Gastroesophageal sphincter (tissue), 4 donors: ENCODE measurements around the gene ATRIP. TPM values are rescaled to one million over a fixed set of nuclear protein-coding genes. Genes with fewer than 3 reads are reported as not detected.

Experiments
- ATAC-seq: fragments of 150-250 bp; one replicate; pipeline ENCODE4 v1.9.1; 2016; ENCODE audit warnings: mild to moderate bottlenecking, moderate library complexity
- H3K27ac ChIP-seq, 4 donors: fragments of 200-600 bp; sonication (generic) in 3 of 4; 1 replicate in 3 of 4; 2 replicates in 1 of 4; pipeline ENCODE4 v1.5.1; 2016 to 2019
- H3K27me3 ChIP-seq: fragments of 200-600 bp; sonication (generic); one replicate; pipeline ENCODE4 v1.5.1; 2019
- H3K36me3 ChIP-seq, 2 donors: fragments of 200-600 bp; sonication (generic); one replicate each; pipeline ENCODE4 v1.5.1; 2019; ENCODE audit warnings: control low read depth in 1 of 2
- H3K4me1 ChIP-seq, 3 donors: fragments of 200-600 bp; sonication (generic); 1 replicate in 2 of 3; 2 replicates in 1 of 3; pipeline ENCODE4 v1.5.1; 2016 to 2019; ENCODE audit warnings: control low read depth in 2 of 3
- H3K4me3 ChIP-seq, 2 donors: fragments of 200-600 bp; sonication (generic); one replicate each; pipeline ENCODE4 v1.5.1; 2019; ENCODE audit warnings: mild to moderate bottlenecking in 1 of 2, moderate library complexity in 1 of 2
- H3K9me3 ChIP-seq, 3 donors: fragments of 200-600 bp; sonication (generic); one replicate each; pipeline ENCODE4 v1.5.1; 2017 to 2019; ENCODE audit warnings: control low read depth in 2 of 3
- EP300 ChIP-seq: sonication (generic); formaldehyde crosslinking; IDR thresholded peaks from one replicate; pipeline ENCODE4 v1.6.1; 2017; ENCODE audit warnings: antibody characterized with exemption, mild to moderate bottlenecking
- POLR2A ChIP-seq, 2 donors: fragments of 450-650 bp; IDR thresholded peaks; one replicate each; pipeline ENCODE4 v1.6.1; 2017; ENCODE audit warnings: antibody characterized with exemption in 2 of 2, mild to moderate bottlenecking in 2 of 2, moderate library complexity in 1 of 2
- POLR2AphosphoS5 ChIP-seq: sonication (generic); formaldehyde crosslinking; IDR thresholded peaks from one replicate; pipeline ENCODE4 v1.6.1; 2017; ENCODE audit warnings: antibody characterized with exemption
- WGBS, 2 donors: methylation state at CpG; one replicate each; pipeline ENCODE4 v1.1.5; 2018; ENCODE audit warnings: low coverage in 1 of 2; 5-methylcytosine and 5-hydroxymethylcytosine counted together
- total RNA-seq, 4 donors: library from RNA; depleted of rRNA; stranded (reverse); fragments of >200 nt; gene quantifications; one replicate each; pipeline ENCODE4 v1.1.0, GENCODE V29; 2016
- TF ChIP-seq, protein P1 (sequence below), 4 experiments: fragments of 200-600 bp in 2 of 4; fragments of 450-650 bp in 2 of 4; sonication (generic) in 1 of 4; IDR thresholded peaks; one replicate each; pipeline ENCODE4 v1.5.1; 2017 to 2019; ENCODE audit warnings: antibody characterized with exemption in 4 of 4, mild to moderate bottlenecking in 2 of 4, moderate library complexity in 2 of 4

Gene ATRIP
- total RNA-seq, result 1 to 10 TPM; 3.0 to 6.8 (median 5.2) TPM

DNA sequence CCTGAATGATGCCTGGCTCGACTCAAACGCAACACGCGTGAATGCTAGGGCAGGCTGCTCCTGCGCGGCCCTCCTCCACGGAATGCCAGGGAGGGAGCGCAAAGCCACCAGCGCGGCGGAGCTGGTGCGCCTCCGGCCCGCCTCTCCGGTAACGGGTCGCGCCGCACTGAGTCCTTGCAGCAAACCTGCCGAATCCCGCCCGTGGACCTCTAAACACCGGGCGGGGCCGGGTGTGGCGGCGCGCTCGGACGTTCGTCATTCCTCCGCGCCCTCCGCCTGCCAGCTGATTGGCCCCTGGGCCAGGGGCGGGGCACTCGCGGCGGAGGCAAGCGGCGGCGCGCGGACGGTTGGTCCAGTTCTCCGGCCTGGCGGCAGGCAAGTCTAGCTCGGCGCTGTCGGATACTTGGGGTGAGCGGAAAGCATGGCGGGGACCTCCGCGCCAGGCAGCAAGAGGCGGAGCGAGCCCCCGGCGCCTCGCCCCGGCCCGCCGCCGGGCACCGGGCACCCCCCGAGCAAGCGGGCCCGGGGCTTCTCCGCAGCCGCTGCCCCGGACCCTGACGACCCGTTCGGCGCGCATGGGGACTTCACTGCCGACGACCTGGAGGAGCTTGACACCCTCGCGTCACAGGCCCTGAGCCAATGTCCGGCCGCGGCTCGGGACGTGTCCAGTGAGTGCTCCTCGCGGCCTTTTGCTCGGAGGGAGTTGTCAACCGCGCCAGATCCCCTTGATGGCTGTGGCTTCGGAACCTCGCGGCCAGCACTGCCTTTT lies at the start of gene ATRIP:
TSS of gene ATRIP (plus strand) at position 313 of the 769 bp plus-strand sequence. CDS start at position 422, 109 bp downstream.
- 0% methylated on average over 1 of the region's 91 CpGs; no CpG with 5 or more reads in 1 of the 2 donors for WGBS, 2 donors
- peaks cover 0 to 45% of the 10 kb centered on the region in 2 donors for H3K36me3 ChIP-seq
- peaks cover 0 to 48% (median 19%) of the 10 kb centered on the region in 3 donors for H3K4me1 ChIP-seq
- TF ChIP-seq, protein P1, sequence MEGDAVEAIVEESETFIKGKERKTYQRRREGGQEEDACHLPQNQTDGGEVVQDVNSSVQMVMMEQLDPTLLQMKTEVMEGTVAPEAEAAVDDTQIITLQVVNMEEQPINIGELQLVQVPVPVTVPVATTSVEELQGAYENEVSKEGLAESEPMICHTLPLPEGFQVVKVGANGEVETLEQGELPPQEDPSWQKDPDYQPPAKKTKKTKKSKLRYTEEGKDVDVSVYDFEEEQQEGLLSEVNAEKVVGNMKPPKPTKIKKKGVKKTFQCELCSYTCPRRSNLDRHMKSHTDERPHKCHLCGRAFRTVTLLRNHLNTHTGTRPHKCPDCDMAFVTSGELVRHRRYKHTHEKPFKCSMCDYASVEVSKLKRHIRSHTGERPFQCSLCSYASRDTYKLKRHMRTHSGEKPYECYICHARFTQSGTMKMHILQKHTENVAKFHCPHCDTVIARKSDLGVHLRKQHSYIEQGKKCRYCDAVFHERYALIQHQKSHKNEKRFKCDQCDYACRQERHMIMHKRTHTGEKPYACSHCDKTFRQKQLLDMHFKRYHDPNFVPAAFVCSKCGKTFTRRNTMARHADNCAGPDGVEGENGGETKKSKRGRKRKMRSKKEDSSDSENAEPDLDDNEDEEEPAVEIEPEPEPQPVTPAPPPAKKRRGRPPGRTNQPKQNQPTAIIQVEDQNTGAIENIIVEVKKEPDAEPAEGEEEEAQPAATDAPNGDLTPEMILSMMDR (IDR thresholded peaks at IDR 0.05), result peak in 1 of 4 experiments; percentile 47
- TF ChIP-seq POLR2AphosphoS5 (peak; percentile 97), POLR2A (IDR thresholded peaks at IDR 0.05) (peak; percentile 97), EP300 (no peak)
- peak within 1 kb of the TSS; percentile 69 to 94 for H3K4me3 ChIP-seq
- H3K27ac ChIP-seq, result peak within 1 kb of the TSS; percentile 75 to 99 (median 96)
- H3K9me3 ChIP-seq, result no peaks in the 10 kb centered on the region
- no peaks in the 10 kb centered on the region for H3K27me3 ChIP-seq
- peak; percentile 99 for ATAC-seq

DNA sequence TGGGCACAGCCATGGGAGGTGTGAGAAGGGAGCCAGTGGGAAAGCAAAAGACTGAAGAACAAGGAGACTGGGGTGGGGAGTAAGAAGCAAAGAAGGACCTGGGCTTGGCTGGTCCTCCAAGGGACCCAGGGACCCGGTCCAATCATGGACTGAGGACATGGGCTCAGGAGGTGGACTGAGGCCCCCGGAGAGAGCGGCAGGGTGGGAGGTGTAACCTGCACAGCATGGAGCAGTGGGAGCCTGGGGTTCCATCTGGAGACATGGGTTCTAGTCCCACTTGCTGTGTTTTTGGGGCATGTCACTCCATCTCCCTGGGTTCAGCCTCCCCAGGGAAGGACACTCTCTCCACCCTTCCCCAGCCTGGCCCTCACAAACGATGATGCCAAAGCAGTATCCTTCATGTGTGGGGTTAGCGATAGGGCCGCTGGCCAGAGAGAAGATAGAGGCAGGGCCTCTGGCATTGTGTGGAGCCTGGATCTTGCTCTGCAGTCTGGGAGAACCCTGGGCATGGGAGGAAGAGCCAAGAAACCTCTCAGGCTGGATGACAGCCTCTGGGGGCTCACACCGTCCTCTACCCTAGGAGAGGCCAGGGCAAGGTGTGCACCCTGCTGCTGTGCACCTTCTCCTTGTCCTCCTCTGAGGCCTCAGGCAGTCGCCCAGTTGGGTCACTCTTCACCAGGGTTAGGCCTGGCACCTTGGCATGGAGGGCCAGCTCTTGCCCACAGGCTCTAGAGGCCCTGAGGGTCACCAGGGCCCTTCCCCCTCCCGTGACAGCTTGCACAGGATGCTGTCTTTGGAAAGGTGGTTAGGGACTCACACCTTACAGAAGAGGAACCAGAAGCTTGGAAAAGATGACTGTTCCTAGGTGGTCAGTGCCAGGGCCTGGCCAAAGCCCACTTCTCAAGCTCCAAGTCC lies 48.5 kb upstream of the ATRIP start:
- 63 to 85% methylated on average over 3 to 5 of the region's 9 CpGs for WGBS, 2 donors
- Histone ChIP-seq H3K4me3 (no peak overlapping the region), H3K9me3 (no peaks in the 10 kb centered on the region), H3K36me3 (no peaks in the 10 kb centered on the region), H3K27ac (no peak overlapping the region), H3K27me3 (peaks cover 5% of the 10 kb centered on the region), H3K4me1 (peaks cover 6 to 22% (median 15%) of the 10 kb centered on the region in 3 donors)
- no peak for TF ChIP-seq EP300
- TF ChIP-seq POLR2AphosphoS5, result no peak
- no peak for TF ChIP-seq POLR2A (IDR thresholded peaks at IDR 0.05)
- TF ChIP-seq, protein P1 (IDR thresholded peaks at IDR 0.05), result no peak
- no peak for ATAC-seq

DNA sequence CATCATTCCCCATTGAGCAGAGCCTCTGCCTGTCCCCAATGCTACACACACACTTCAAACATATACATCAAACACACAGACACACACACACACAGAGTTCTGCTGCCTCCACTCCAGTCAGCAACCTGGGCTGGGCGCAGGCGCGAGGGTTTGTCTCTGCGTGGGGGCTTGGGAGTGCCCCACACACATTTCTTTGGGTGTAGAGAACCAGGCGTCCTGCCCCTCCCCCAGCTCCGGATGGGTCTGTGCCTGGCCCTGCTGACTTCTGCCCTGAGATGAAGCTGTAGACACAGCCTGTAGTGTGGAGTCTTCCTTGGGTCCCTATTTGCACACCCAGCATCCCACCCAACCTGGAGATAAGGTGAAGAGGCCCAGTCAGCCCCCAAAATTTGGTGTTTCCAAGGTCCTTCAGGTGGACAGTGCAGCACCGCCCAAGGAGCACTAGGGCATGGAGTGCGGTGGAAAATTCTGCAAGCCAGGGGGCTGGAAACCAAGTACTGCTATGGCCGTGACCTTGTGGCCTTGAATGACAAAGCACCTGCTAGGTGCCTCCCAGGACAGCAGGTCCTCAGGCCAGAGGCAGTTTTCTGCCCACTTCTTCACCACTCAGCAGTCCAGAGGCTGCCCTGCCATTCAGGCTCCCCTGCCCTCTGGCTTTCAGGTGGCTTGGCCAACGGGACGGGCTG lies 47.7 kb upstream of the ATRIP start:
- ATAC-seq, result no peak
- peak overlapping the region in 2 of 4 donors; percentile 92 to 93 for H3K27ac ChIP-seq

More for the DNA sequence above, 47.7 kb upstream of the ATRIP start:
- Histone ChIP-seq H3K4me1 (peaks cover 6 to 28% (median 15%) of the 10 kb centered on the region in 3 donors), H3K27me3 (no peaks in the 10 kb centered on the region), H3K36me3 (peaks cover 0 to 8% of the 10 kb centered on the region in 2 donors), H3K9me3 (no peaks in the 10 kb centered on the region), H3K4me3 (no peak overlapping the region)
- TF ChIP-seq EP300, result no peak
- TF ChIP-seq, protein P1 (IDR thresholded peaks at IDR 0.05), result no peak
- TF ChIP-seq POLR2A (IDR thresholded peaks at IDR 0.05), result no peak
- TF ChIP-seq POLR2AphosphoS5, result no peak
- 40 to 43% methylated on average over 1 to 3 of the region's 11 CpGs for WGBS, 2 donors
